Measurements from ENCODE around the gene DALRD3. TPM values are rescaled to one million over a fixed set of nuclear protein-coding genes. Genes with fewer than 3 reads are reported as not detected.
"Not testable (repeated sequence)": the region's sequence is repeated elsewhere in the genome, so short reads cannot be mapped to it uniquely, and the experiment has no call there.

Gene DALRD3
- total RNA-seq, 1 donor from 2014 or later: 45.1 TPM

GRCh38 chr3:49021213-49021812, 2.9 kb upstream of the DALRD3 start:
- peak; percentile 98 for DNase-seq

GRCh38 chr3:49020330-49021212, 2.2 kb upstream of the DALRD3 start:
- peak; percentile 33 for DNase-seq

- DNase-seq: no peak
Observed at GRCh38 chr3:49019941-49020329, 1.6 kb upstream of the DALRD3 start.

- DNase-seq: no peak
Observed at GRCh38 chr3:49018707-49019006, 277 bp upstream of the DALRD3 start.

- no peak for DNase-seq
Observed at GRCh38 chr3:49017229-49017970, 980 bp downstream of the DALRD3 start.

GRCh38 chr3:49016414-49017228, 1.8 kb downstream of the DALRD3 start:
- DNase-seq: no peak

GRCh38 chr3:49015765-49016164, 2.6 kb downstream of the DALRD3 start:
- no peak for DNase-seq

GRCh38 chr3:49015072-49015471, 3.3 kb downstream of the DALRD3 start:
- DNase-seq: no peak

GRCh38 chr3:49013738-49014660, 4.4 kb downstream of the DALRD3 start:
- DNase-seq: peak; percentile 70

- DNase-seq: no peak
Observed at GRCh38 chr3:49013113-49013737, 5.2 kb downstream of the DALRD3 start.

GRCh38 chr3:49012441-49013017, 5.9 kb downstream of the DALRD3 start:
- no peak for DNase-seq

- no peak for DNase-seq
Observed at GRCh38 chr3:49009396-49009795, 9.0 kb downstream of the DALRD3 start.

GRCh38 chr3:49008627-49009026, 9.8 kb downstream of the DALRD3 start:
- not testable (repeated sequence) for DNase-seq

GRCh38 chr3:49007771-49008528, 10.4 kb downstream of the DALRD3 start:
- peak; percentile 87 for DNase-seq

GRCh38 chr3:49007068-49007770, 11.2 kb downstream of the DALRD3 start, which contains the start of gene WDR6:
WDR6 (plus strand) TSS chr3:49007391; CDS start chr3:49007432, 41 bp downstream.
- peak; percentile 99 for DNase-seq

GRCh38 chr3:49006408-49007067, 11.8 kb downstream of the DALRD3 start:
- peak; percentile 69 for DNase-seq

- DNase-seq: no peak
Observed at GRCh38 chr3:49005998-49006397, 12.4 kb downstream of the DALRD3 start.

- no peak for DNase-seq
Observed at GRCh38 chr3:49005303-49005680, 13.1 kb downstream of the DALRD3 start.

All from dermis blood vessel endothelial cell (primary cell).